ENCODE data around the gene LRRC58. TPM values are rescaled to one million over a fixed set of nuclear protein-coding genes. Genes with fewer than 3 reads are reported as not detected.
A peak's percentile ranks its signal among the peaks of the same experiment; 100 is the strongest.
"Not testable (repeated sequence)": the region's sequence is repeated elsewhere in the genome, so short reads cannot be mapped to it uniquely, and the experiment has no call there.

The LRRC58 gene
- total RNA-seq, 2 donors from 2014 or later, result 26.0 to 34.9 TPM

- no peak overlapping the region for H3K27ac ChIP-seq
- no peaks in the 10 kb centered on the region for H3K27me3 ChIP-seq (replicated peaks; ENCODE audit: insufficient read depth)
- intact Hi-C loops (cut with DNase I), result no loop called here
- no peak overlapping the region for H3K4me3 ChIP-seq
- H3K36me3 ChIP-seq, result no peaks in the 10 kb centered on the region
- TF ChIP-seq POLR2A (IDR thresholded peaks at IDR 0.05) (no peak), POLR2AphosphoS5 (IDR thresholded peaks at IDR 0.05) (no peak), CTCF (IDR thresholded peaks at IDR 0.05) (no peak)
- no peaks in the 10 kb centered on the region for H3K4me1 ChIP-seq (replicated peaks)
- no peak for DNase-seq (ENCODE audit: low spot score)
- no peaks in the 10 kb centered on the region for H3K9me3 ChIP-seq
These were observed 50.2 kb downstream of the LRRC58 start for GRCh38 chr3:120298996-120299395.

GRCh38 chr3:120291552-120291951 lies 57.6 kb downstream of the LRRC58 start:
- H3K27me3 ChIP-seq (replicated peaks; ENCODE audit: insufficient read depth); H3K36me3 ChIP-seq; H3K4me3 ChIP-seq; H3K9me3 ChIP-seq; H3K27ac ChIP-seq; DNase-seq (ENCODE audit: low spot score); H3K4me1 ChIP-seq (replicated peaks); intact Hi-C loops (cut with DNase I): not testable (repeated sequence)
- 70% methylated on average over 2 of the region's 2 CpGs for WGBS

- 93% methylated on average over 7 of the region's 16 CpGs for WGBS
- no peaks in the 10 kb centered on the region for H3K4me1 ChIP-seq (replicated peaks)
- no peak overlapping the region for H3K4me3 ChIP-seq
- no peak for DNase-seq (ENCODE audit: low spot score)
- H3K9me3 ChIP-seq, result no peaks in the 10 kb centered on the region
- no peaks in the 10 kb centered on the region for H3K36me3 ChIP-seq
- no peaks in the 10 kb centered on the region for H3K27me3 ChIP-seq (replicated peaks; ENCODE audit: insufficient read depth)
- TF ChIP-seq CTCF (IDR thresholded peaks at IDR 0.05) (no peak), POLR2AphosphoS5 (IDR thresholded peaks at IDR 0.05) (no peak), POLR2A (IDR thresholded peaks at IDR 0.05) (no peak)
- intact Hi-C loops (cut with DNase I), result no loop called here
- H3K27ac ChIP-seq, result no peak overlapping the region
These were observed 59.5 kb downstream of the LRRC58 start for GRCh38 chr3:120289636-120290035.

GRCh38 chr3:120286465-120286864 lies 62.7 kb downstream of the LRRC58 start:
- Histone ChIP-seq H3K4me1 (replicated peaks) (no peaks in the 10 kb centered on the region), H3K9me3 (no peaks in the 10 kb centered on the region), H3K4me3 (no peak overlapping the region), H3K27ac (no peak overlapping the region), H3K36me3 (no peaks in the 10 kb centered on the region), H3K27me3 (replicated peaks; ENCODE audit: insufficient read depth) (no peaks in the 10 kb centered on the region)
- 84% methylated on average over 2 of the region's 2 CpGs for WGBS
- TF ChIP-seq POLR2AphosphoS5 (IDR thresholded peaks at IDR 0.05), result no peak
- TF ChIP-seq POLR2A (IDR thresholded peaks at IDR 0.05), result no peak
- no peak for TF ChIP-seq CTCF (IDR thresholded peaks at IDR 0.05)
- intact Hi-C loops (cut with DNase I), result no loop called here
- no peak for DNase-seq (ENCODE audit: low spot score)

- H3K4me3 ChIP-seq, result peak overlapping the region; percentile 42 to 44
- 27% methylated on average over 15 of the region's 15 CpGs for WGBS
- H3K4me1 ChIP-seq (replicated peaks), result no peaks in the 10 kb centered on the region
- TF ChIP-seq POLR2AphosphoS5 (IDR thresholded peaks at IDR 0.05) (no peak), POLR2A (IDR thresholded peaks at IDR 0.05) (no peak), CTCF (IDR thresholded peaks at IDR 0.05) (no peak)
- no peak overlapping the region for H3K27ac ChIP-seq
- no peak for DNase-seq (ENCODE audit: low spot score)
- intact Hi-C loops (cut with DNase I), result no loop called here
- H3K36me3 ChIP-seq, result no peaks in the 10 kb centered on the region
- no peaks in the 10 kb centered on the region for H3K9me3 ChIP-seq
- H3K27me3 ChIP-seq (replicated peaks; ENCODE audit: insufficient read depth), result no peaks in the 10 kb centered on the region
These were observed 63.7 kb downstream of the LRRC58 start for GRCh38 chr3:120285508-120285841.
